IMR-90 (cell line): ENCODE data around the gene SLC4A2. TPM values are rescaled to one million over a fixed set of nuclear protein-coding genes. Genes with fewer than 3 reads are reported as not detected.
"Not testable (repeated sequence)": the region's sequence is repeated elsewhere in the genome, so short reads cannot be mapped to it uniquely, and the experiment has no call there.

Experiments
- ATAC-seq: fragments of 200-7000 bp; cut with Tn5 transposase; 2 replicates; pipeline ENCODE4 v1.9.1; 2020; ENCODE audit warnings: low read depth, mild to moderate bottlenecking, moderate library complexity
- BruUV-seq: library from RNA; stranded (reverse); fragments of 400-500 nt; replicated peaks from 2 replicates; lab custom pipeline; 2021; lab: Mats Ljungman, UMichigan
- CTCF ChIA-PET: fragments of 300-600 bp; formaldehyde crosslinking; extraction: SDS; loops from one replicate; lab custom pipeline; 2021; ENCODE audit warnings: antibody characterized with exemption; lab: Yijun Ruan, JAX
- POLR2A ChIA-PET: fragments of 300-600 bp; sonication (Branson Sonifier 250); formaldehyde crosslinking; loops from one replicate; lab custom pipeline; 2022; ENCODE audit warnings: antibody characterized with exemption; ENCODE audit not compliant: unreplicated experiment; lab: Charles Lee
- DNase-seq: peaks from one replicate; pipeline ENCODE4 v3.0.0; 2013
- H2AFZ ChIP-seq: replicated peaks from 2 replicates; pipeline ENCODE3; 2013; ENCODE audit warnings: low read length, mild to moderate bottlenecking; ENCODE audit not compliant: poor library complexity
- H2AK5ac ChIP-seq: 2 replicates; pipeline ENCODE4 v1.6.1; 2013; ENCODE audit warnings: low read depth, low read length, inconsistent platforms
- H2AK9ac ChIP-seq: replicated peaks from 2 replicates; pipeline ENCODE3; 2013; ENCODE audit warnings: mild to moderate bottlenecking, low read depth, low read length, moderate library complexity; ENCODE audit not compliant: poor library complexity
- H2BK120ac ChIP-seq: 2 replicates; pipeline ENCODE4 v1.6.1; 2013; ENCODE audit warnings: low read depth, low read length, inconsistent platforms
- H2BK15ac ChIP-seq: 3 replicates; pipeline ENCODE4 v1.6.1; 2013; ENCODE audit warnings: low read depth, low read length, inconsistent platforms
- H2BK20ac ChIP-seq: 2 replicates; pipeline ENCODE4 v1.6.1; 2013; ENCODE audit warnings: low read depth, mild to moderate bottlenecking, inconsistent platforms, low read length, moderate library complexity
- H2BK5ac ChIP-seq: 2 replicates; pipeline ENCODE4 v1.6.1; 2013; ENCODE audit warnings: mild to moderate bottlenecking, low read depth, low read length, inconsistent platforms; ENCODE audit not compliant: poor library complexity, severe bottlenecking
- H3K14ac ChIP-seq: replicated peaks from 2 replicates; pipeline ENCODE4 v1.6.1; 2013; ENCODE audit warnings: low read depth, low read length, inconsistent platforms
- H3K18ac ChIP-seq: 2 replicates; pipeline ENCODE4 v1.6.1; 2013; ENCODE audit warnings: low read depth, low read length, control low read depth
- H3K23ac ChIP-seq: 2 replicates; pipeline ENCODE4 v1.6.1; 2013; ENCODE audit warnings: low read depth, low read length, inconsistent platforms
- H3K27ac ChIP-seq: 2 replicates; pipeline ENCODE4 v1.5.1; 2013; ENCODE audit warnings: mild to moderate bottlenecking, control low read depth, low read length; ENCODE audit not compliant: insufficient read depth
- H3K27me3 ChIP-seq: 2 replicates; pipeline ENCODE4 v1.6.1; 2013; ENCODE audit warnings: low read length; ENCODE audit not compliant: control insufficient read depth, insufficient read depth
- H3K36me3 ChIP-seq: 2 replicates; pipeline ENCODE4 v1.6.1; 2013; ENCODE audit warnings: low read length, mixed read lengths; ENCODE audit not compliant: control insufficient read depth, insufficient read depth
- H3K4ac ChIP-seq: 2 replicates; pipeline ENCODE4 v1.6.1; 2013; ENCODE audit warnings: low read depth, low read length, inconsistent platforms
- H3K4me1 ChIP-seq: 2 replicates; pipeline ENCODE4 v1.6.1; 2013; ENCODE audit warnings: low read length, mixed read lengths; ENCODE audit not compliant: control insufficient read depth, insufficient read depth
- H3K4me2 ChIP-seq: 2 replicates; pipeline ENCODE4 v1.6.1; 2013; ENCODE audit warnings: low read depth, mild to moderate bottlenecking, control low read depth, low read length, moderate library complexity
- H3K4me3 ChIP-seq: 2 replicates; pipeline ENCODE4 v1.5.1; 2013; ENCODE audit warnings: low read depth, mild to moderate bottlenecking, control low read depth, low read length, moderate library complexity; ENCODE audit not compliant: insufficient read depth
- H3K56ac ChIP-seq: 2 replicates; pipeline ENCODE4 v1.6.1; 2013; ENCODE audit warnings: low read length, inconsistent platforms; ENCODE audit not compliant: insufficient read depth; ENCODE audit errors: extremely low read depth
- H3K79me1 ChIP-seq, 2 experiments: 2 replicates each; pipeline ENCODE4 v1.6.1; 2013; ENCODE audit warnings: low read length in 2 of 2, inconsistent platforms in 1 of 2, low read depth in 1 of 2
- H3K9ac ChIP-seq: 2 replicates; pipeline ENCODE4 v1.6.1; 2013; ENCODE audit warnings: low read depth, low read length, control low read depth
- H3K9me1 ChIP-seq: 2 replicates; pipeline ENCODE4 v1.6.1; 2013; ENCODE audit warnings: low read length, inconsistent platforms; ENCODE audit not compliant: insufficient read depth
- H3K9me3 ChIP-seq: 2 replicates; pipeline ENCODE4 v1.6.1; 2013; ENCODE audit warnings: low read length; ENCODE audit not compliant: control insufficient read depth, insufficient read depth
- H4K20me1 ChIP-seq: 2 replicates; pipeline ENCODE4 v1.6.1; 2013; ENCODE audit warnings: low read length, inconsistent platforms; ENCODE audit not compliant: insufficient read depth
- H4K5ac ChIP-seq: 2 replicates; pipeline ENCODE4 v1.6.1; 2013; ENCODE audit warnings: mild to moderate bottlenecking, low read depth, low read length, control low read depth
- H4K8ac ChIP-seq, 2 experiments: 2 replicates each; pipeline ENCODE4 v1.6.1; 2013; ENCODE audit warnings: low read depth in 2 of 2, low read length in 2 of 2, control low read depth in 1 of 2, inconsistent platforms in 1 of 2
- H4K91ac ChIP-seq: 2 replicates; pipeline ENCODE4 v1.6.1; 2013; ENCODE audit warnings: low read depth, low read length, inconsistent platforms; ENCODE audit not compliant: insufficient read depth
- CEBPB ChIP-seq: IDR thresholded peaks from 2 replicates; pipeline ENCODE4 v1.6.1; 2012; ENCODE audit warnings: low read depth, low read length, improper control_type of control experiment
- NFE2L2 ChIP-seq: fragments of 150-350 bp; IDR thresholded peaks from 2 replicates; pipeline ENCODE4 v1.6.1; 2016; ENCODE audit warnings: low read depth, mild to moderate bottlenecking, low read length
- WGBS, 2 experiments: methylation state at CpG; one replicate each; pipeline versions ENCODE4 v1.1.5 to v1.1.7; 2013; ENCODE audit warnings: missing lambda C conversion rate in 2 of 2; ENCODE audit not compliant: insufficient read length in 1 of 2; ENCODE audit errors: extremely low coverage in 2 of 2; 5-methylcytosine and 5-hydroxymethylcytosine counted together
- dilution Hi-C: fragments of 300-500 bp; cut with HindIII; formaldehyde crosslinking; loops from one replicate; pipeline ENCODE4 v1.14.3; 2018; ENCODE audit warnings: low sequenced_read_pairs; ENCODE audit not compliant: unreplicated experiment
- in situ Hi-C: fragments of 300-500 bp; cut with MboI; formaldehyde crosslinking; loops from 3 replicates; pipeline ENCODE4 v1.14.3; 2019; ENCODE audit warnings: low sequenced_read_pairs, inconsistent platforms, mixed read lengths
- intact Hi-C: fragments of 100-400 bp; cut with micrococcal nuclease; formaldehyde crosslinking; loops from 2 replicates; pipeline ENCODE4 v1.10.0; 2022
- polyA plus RNA-seq, 3 experiments: library from polyadenylated mRNA; depleted of rRNA; stranded (reverse); fragments of >200 nt; gene quantifications; 2 replicates each; pipeline ENCODE4 v1.2.3, GENCODE V29; 2012; ENCODE audit warnings: low replicate concordance in 1 of 3
- total RNA-seq: library from RNA; depleted of rRNA; stranded (reverse); fragments of >200 nt; gene quantifications from 2 replicates; pipeline ENCODE4 v1.2.3, GENCODE V29; 2012

The SLC4A2 gene
- total and polyA plus RNA-seq, 2 of the 4 experiments (the other 2 are of a cell fraction) = 29.6 to 91.0 TPM

GRCh38 chr7:151025924-151026671 is 33.3 kb upstream of the SLC4A2 start:
- Histone ChIP-seq H3K23ac (no peak overlapping the region), H3K4me3 (no peak overlapping the region), H3K14ac (no peak overlapping the region), H4K5ac (no peak overlapping the region), H2BK20ac (no peak overlapping the region), H3K56ac (no peak overlapping the region), H4K91ac (no peak overlapping the region), H2AK5ac (no peak overlapping the region), H4K20me1 (no peaks in the 10 kb centered on the region), H2AFZ (peak overlapping the region; percentile 51), H3K79me1 (peaks cover 10 to 16% of the 10 kb centered on the region in 2 experiments; a peak in 3 of 4 replicates), H3K9ac (no peak overlapping the region), H2BK120ac (no peak overlapping the region), H3K4me2 (no peak overlapping the region), H3K9me3 (no peaks in the 10 kb centered on the region), H3K36me3 (no peaks in the 10 kb centered on the region), H2BK15ac (no peak overlapping the region), H3K18ac (no peak overlapping the region), H4K8ac (no peak overlapping the region), H2AK9ac (peak overlapping the region; percentile 42), H2BK5ac (no peak overlapping the region), H3K9me1 (no peaks in the 10 kb centered on the region), H3K4ac (no peak overlapping the region), H3K4me1 (no peaks in the 10 kb centered on the region), H3K27ac (no peak overlapping the region), H3K27me3 (peaks cover 17% of the 10 kb centered on the region)
- no TSS peak for BruUV-seq
- POLR2A ChIA-PET = no interaction called here
- ATAC-seq (no peak), DNase-seq (peak; percentile 52)
- TF ChIP-seq NFE2L2 = no peak
- TF ChIP-seq CEBPB = peak; percentile 43; the same call in 1 of the 2 replicates
- intact Hi-C loops (no loop called here), in situ Hi-C loops (no loop called here), dilution Hi-C loops (no loop called here)
- CTCF ChIA-PET = no interaction called here
- 100% methylated on average over 1 of the region's 4 CpGs; no CpG with 5 or more reads in 1 of the 2 experiments for WGBS, 2 experiments

- no CpG with 5 or more reads among the region's 19 CpGs for WGBS, 2 experiments
- H3K79me1 ChIP-seq = peaks cover 10 to 17% of the 10 kb centered on the region in 2 experiments; a peak in 3 of 4 replicates
- dilution Hi-C loops, H3K27ac ChIP-seq, H3K4me2 ChIP-seq, H3K18ac ChIP-seq, H3K9me1 ChIP-seq, in situ Hi-C loops, H2BK15ac ChIP-seq, H4K20me1 ChIP-seq, H2BK120ac ChIP-seq, H3K9ac ChIP-seq, intact Hi-C loops, ATAC-seq, H4K91ac ChIP-seq, BruUV-seq, H3K56ac ChIP-seq, H3K36me3 ChIP-seq, H3K4me1 ChIP-seq, H3K4ac ChIP-seq, POLR2A ChIA-PET, H4K5ac ChIP-seq, H2BK20ac ChIP-seq, H3K23ac ChIP-seq, H2BK5ac ChIP-seq, H2AFZ ChIP-seq, DNase-seq, H3K14ac ChIP-seq, H3K9me3 ChIP-seq, H3K4me3 ChIP-seq, H2AK5ac ChIP-seq: not testable (repeated sequence)
- peaks cover 11% of the 10 kb centered on the region for H3K27me3 ChIP-seq
- H4K8ac ChIP-seq = peak overlapping the region; percentile 87 to 88; a peak in 3 of 4 replicates
- CTCF ChIA-PET = interaction anchor here (1.1 to 1.2 kb wide), 4 partner anchors 9 to 86 kb away, joined by 3 to 8 read pairs (median 4); no protein-coding TSS in a partner anchor
- H2AK9ac ChIP-seq = peak overlapping the region; percentile 9
Observed at GRCh38 chr7:151026771-151027727, 32.3 kb upstream of the SLC4A2 start.
